NCI-H1048 (cell line): ENCODE measurements around the gene EVC.

Experiments
- DNase-seq: peaks from one replicate; lab custom pipeline; 2025; lab: John Stamatoyannopoulos, UW

EVC gene

GRCh38 chr4:5730993-5731990 lies 20.3 kb downstream of the EVC start:
- no peak for DNase-seq

GRCh38 chr4:5732158-5732557 lies 21.2 kb downstream of the EVC start:
- DNase-seq, result no peak

GRCh38 chr4:5734853-5735252 lies 23.9 kb downstream of the EVC start:
- DNase-seq, result no peak

GRCh38 chr4:5735463-5735862 lies 24.5 kb downstream of the EVC start:
- DNase-seq, result no peak

- no peak for DNase-seq
Measured at GRCh38 chr4:5738061-5738460, 27.1 kb downstream of the EVC start.

- DNase-seq, result no peak
Measured at GRCh38 chr4:5742388-5742787, 31.4 kb downstream of the EVC start.

- DNase-seq, result no peak
Measured at GRCh38 chr4:5742968-5743367, 32.0 kb downstream of the EVC start.

GRCh38 chr4:5746250-5746649 lies 35.2 kb downstream of the EVC start:
- DNase-seq, result no peak

GRCh38 chr4:5746829-5747737 lies 36.1 kb downstream of the EVC start:
- no peak for DNase-seq

GRCh38 chr4:5747738-5748375 lies 36.9 kb downstream of the EVC start:
- no peak for DNase-seq

- no peak for DNase-seq
Measured at GRCh38 chr4:5749568-5749967, 38.6 kb downstream of the EVC start.

- no peak for DNase-seq
Measured at GRCh38 chr4:5750052-5750945, 39.3 kb downstream of the EVC start.

GRCh38 chr4:5750946-5751665 lies 40.1 kb downstream of the EVC start:
- no peak for DNase-seq

GRCh38 chr4:5751666-5752375 lies 40.8 kb downstream of the EVC start:
- DNase-seq, result no peak

GRCh38 chr4:5752376-5753184 lies 41.6 kb downstream of the EVC start:
- no peak for DNase-seq

GRCh38 chr4:5753366-5753765 lies 42.4 kb downstream of the EVC start:
- no peak for DNase-seq

GRCh38 chr4:5753766-5754528 lies 42.9 kb downstream of the EVC start:
- no peak for DNase-seq

- DNase-seq, result no peak
Measured at GRCh38 chr4:5754529-5754881, 43.5 kb downstream of the EVC start.
